HepG2 (cell line): ENCODE data around the gene DRAP1. TPM values are rescaled to one million over a fixed set of nuclear protein-coding genes. Genes with fewer than 3 reads are reported as not detected.

ENCODE experiments used
- CREB3 ChIP-seq: sonication (generic); formaldehyde crosslinking; IDR thresholded peaks from 2 replicates; pipeline ENCODE4 v1.5.0; 2020; ENCODE audit warnings: missing genetic modification reagents
- HMGXB4 ChIP-seq, 2 experiments: sonication (generic) in 1 of 2; formaldehyde crosslinking in 1 of 2; IDR thresholded peaks; 2 replicates each; pipeline versions ENCODE4 v1.4.0 to v1.6.1; 2018 to 2020; ENCODE audit warnings: missing genetic modification reagents in 2 of 2, borderline replicate concordance in 1 of 2, low read depth in 1 of 2, mild to moderate bottlenecking in 1 of 2, missing biosample characterization in 1 of 2
- KAT8 ChIP-seq: IDR thresholded peaks from 2 replicates; pipeline ENCODE4 v1.6.1; 2016; ENCODE audit warnings: missing genetic modification reagents, missing compliant biosample characterization
- KDM5B ChIP-seq: sonication (generic); formaldehyde crosslinking; IDR thresholded peaks from 2 replicates; pipeline ENCODE4 v1.4.0; 2020; ENCODE audit warnings: missing genetic modification reagents, mild to moderate bottlenecking, borderline replicate concordance
- KLF9 ChIP-seq: IDR thresholded peaks from 2 replicates; pipeline ENCODE4 v1.6.1; 2016; ENCODE audit warnings: low read depth
- MAFG ChIP-seq: sonication (generic); formaldehyde crosslinking; IDR thresholded peaks from 2 replicates; pipeline ENCODE4 v1.5.1; 2020; ENCODE audit warnings: mild to moderate bottlenecking, missing genetic modification reagents
- MTF1 ChIP-seq: sonication (generic); formaldehyde crosslinking; IDR thresholded peaks from 2 replicates; pipeline ENCODE4 v1.5.0; 2020; ENCODE audit warnings: missing genetic modification reagents
- PPARG ChIP-seq: conservative IDR thresholded peaks from 2 replicates; pipeline ENCODE4 v1.6.1; 2016; ENCODE audit warnings: missing biosample characterization, missing genetic modification reagents
- RORA ChIP-seq: sonication (generic); formaldehyde crosslinking; IDR thresholded peaks from 2 replicates; pipeline ENCODE4 v1.5.0; 2020; ENCODE audit warnings: mild to moderate bottlenecking, missing genetic modification reagents, moderate library complexity
- SMAD9 ChIP-seq: sonication (generic); formaldehyde crosslinking; IDR thresholded peaks from 2 replicates; pipeline ENCODE4 v1.5.1; 2020; ENCODE audit warnings: mild to moderate bottlenecking, missing genetic modification reagents
- THAP8 ChIP-seq: sonication (generic); formaldehyde crosslinking; IDR thresholded peaks from 2 replicates; pipeline ENCODE4 v1.5.1; 2020; ENCODE audit warnings: missing genetic modification reagents, mild to moderate bottlenecking, borderline replicate concordance
- ZNF563 ChIP-seq: sonication (generic); formaldehyde crosslinking; IDR thresholded peaks from 2 replicates; pipeline ENCODE4 v1.8.0; 2022; ENCODE audit warnings: mild to moderate bottlenecking, moderate library complexity, missing genetic modification reagents
- ZSCAN12 ChIP-seq: sonication (generic); formaldehyde crosslinking; IDR thresholded peaks from 2 replicates; pipeline ENCODE4 v1.9.0; 2021; ENCODE audit warnings: mild to moderate bottlenecking, missing genetic modification reagents
- polyA plus RNA-seq, 8 experiments: library from polyadenylated mRNA; depleted of rRNA in 3 of 8; stranded (reverse) in 7 of 8; unstranded in 1 of 8; fragments of >200 nt; fragmentation: Illumina TruSeq in 4 of 8; extraction: Trizol in 4 of 8; gene quantifications; 2 replicates each; pipeline versions ENCODE4 v1.2.1 to v1.2.3, GENCODE V29; 2011 to 2016; ENCODE audit warnings: low read depth in 4 of 8, missing spikeins in 1 of 8, mixed read lengths in 1 of 8; ENCODE audit not compliant: insufficient read depth in 1 of 8
- total RNA-seq, 5 experiments: library from RNA; depleted of rRNA; stranded (reverse); fragments of >200 nt; fragmentation: Illumina TruSeq; extraction: Trizol; gene quantifications; 2 replicates each; pipeline ENCODE4 v1.2.3, GENCODE V29; 2016; ENCODE audit warnings: low read depth in 1 of 5
- TF ChIP-seq, protein P1 (sequence below): sonication (generic); formaldehyde crosslinking; IDR thresholded peaks from 2 replicates; pipeline ENCODE4 v1.5.0; 2020; ENCODE audit warnings: mild to moderate bottlenecking, missing genetic modification reagents, borderline replicate concordance
- TF ChIP-seq, protein P2 (sequence below): sonication (generic); formaldehyde crosslinking; IDR thresholded peaks from 2 replicates; pipeline ENCODE4 v1.8.1; 2022; ENCODE audit warnings: low read depth, mild to moderate bottlenecking, missing genetic modification reagents
- TF ChIP-seq, protein P3 (sequence below): IDR thresholded peaks from 2 replicates; pipeline ENCODE4 v1.6.1; 2016; ENCODE audit warnings: missing compliant biosample characterization, missing genetic modification reagents, borderline replicate concordance
- TF ChIP-seq, protein P4 (sequence below): sonication (generic); formaldehyde crosslinking; IDR thresholded peaks from 2 replicates; pipeline ENCODE4 v1.8.0; 2022; ENCODE audit warnings: low read depth, missing genetic modification reagents

The DRAP1 gene
- total and polyA plus RNA-seq, 2 of the 13 experiments (the other 11 are each of a cell fraction or from before 2014, with no cell fraction given) = 46.8 to 52.3 TPM

- no peak for TF ChIP-seq RORA (CRISPR knock-in tag)
- TF ChIP-seq, protein P1, sequence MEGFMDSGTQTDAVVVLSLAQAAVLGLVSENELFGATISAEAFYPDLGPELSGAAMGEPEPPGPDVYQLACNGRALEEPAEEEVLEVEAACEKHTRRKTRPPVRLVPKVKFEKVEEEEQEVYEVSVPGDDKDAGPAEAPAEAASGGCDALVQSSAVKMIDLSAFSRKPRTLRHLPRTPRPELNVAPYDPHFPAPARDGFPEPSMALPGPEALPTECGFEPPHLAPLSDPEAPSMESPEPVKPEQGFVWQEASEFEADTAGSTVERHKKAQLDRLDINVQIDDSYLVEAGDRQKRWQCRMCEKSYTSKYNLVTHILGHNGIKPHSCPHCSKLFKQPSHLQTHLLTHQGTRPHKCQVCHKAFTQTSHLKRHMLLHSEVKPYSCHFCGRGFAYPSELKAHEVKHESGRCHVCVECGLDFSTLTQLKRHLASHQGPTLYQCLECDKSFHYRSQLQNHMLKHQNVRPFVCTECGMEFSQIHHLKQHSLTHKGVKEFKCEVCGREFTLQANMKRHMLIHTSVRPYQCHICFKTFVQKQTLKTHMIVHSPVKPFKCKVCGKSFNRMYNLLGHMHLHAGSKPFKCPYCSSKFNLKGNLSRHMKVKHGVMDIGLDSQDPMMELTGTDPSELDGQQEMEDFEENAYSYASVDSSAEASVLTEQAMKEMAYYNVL (CRISPR knock-in tag) = 0 out of 2 replicates have a peak, but pooled peaks have one; percentile 34
- no peak for TF ChIP-seq ZSCAN12
- TF ChIP-seq ZNF563 (CRISPR knock-in tag) = peak; percentile 72
- TF ChIP-seq PPARG (CRISPR knock-in tag) = peak; percentile 45; the same call in 1 of the 2 replicates
- TF ChIP-seq, protein P2, sequence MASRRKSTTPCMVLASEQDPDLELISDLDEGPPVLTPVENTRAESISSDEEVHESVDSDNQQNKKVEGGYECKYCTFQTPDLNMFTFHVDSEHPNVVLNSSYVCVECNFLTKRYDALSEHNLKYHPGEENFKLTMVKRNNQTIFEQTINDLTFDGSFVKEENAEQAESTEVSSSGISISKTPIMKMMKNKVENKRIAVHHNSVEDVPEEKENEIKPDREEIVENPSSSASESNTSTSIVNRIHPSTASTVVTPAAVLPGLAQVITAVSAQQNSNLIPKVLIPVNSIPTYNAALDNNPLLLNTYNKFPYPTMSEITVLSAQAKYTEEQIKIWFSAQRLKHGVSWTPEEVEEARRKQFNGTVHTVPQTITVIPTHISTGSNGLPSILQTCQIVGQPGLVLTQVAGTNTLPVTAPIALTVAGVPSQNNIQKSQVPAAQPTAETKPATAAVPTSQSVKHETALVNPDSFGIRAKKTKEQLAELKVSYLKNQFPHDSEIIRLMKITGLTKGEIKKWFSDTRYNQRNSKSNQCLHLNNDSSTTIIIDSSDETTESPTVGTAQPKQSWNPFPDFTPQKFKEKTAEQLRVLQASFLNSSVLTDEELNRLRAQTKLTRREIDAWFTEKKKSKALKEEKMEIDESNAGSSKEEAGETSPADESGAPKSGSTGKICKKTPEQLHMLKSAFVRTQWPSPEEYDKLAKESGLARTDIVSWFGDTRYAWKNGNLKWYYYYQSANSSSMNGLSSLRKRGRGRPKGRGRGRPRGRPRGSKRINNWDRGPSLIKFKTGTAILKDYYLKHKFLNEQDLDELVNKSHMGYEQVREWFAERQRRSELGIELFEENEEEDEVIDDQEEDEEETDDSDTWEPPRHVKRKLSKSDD (CRISPR knock-in tag) = no peak
- TF ChIP-seq SMAD9 (CRISPR knock-in tag) = no peak; the same call in 1 of the 2 replicates
- no peak for TF ChIP-seq THAP8 (CRISPR knock-in tag)
- TF ChIP-seq HMGXB4 (CRISPR knock-in tag; IDR thresholded peaks at IDR 0.05; ENCODE audit: borderline replicate concordance in 1 of 2, low read depth in 1 of 2) = peak in 1 of 2 experiments; percentile 90; a peak in 2 of 4 replicates
- 0 out of 2 replicates have a peak, but pooled peaks have one; percentile 42 for TF ChIP-seq MAFG
- TF ChIP-seq KDM5B (CRISPR knock-in tag) = peak; percentile 62; the same call in 1 of the 2 replicates
- TF ChIP-seq MTF1 (CRISPR knock-in tag) = peak; percentile 51; the same call in 1 of the 2 replicates
- TF ChIP-seq, protein P3, sequence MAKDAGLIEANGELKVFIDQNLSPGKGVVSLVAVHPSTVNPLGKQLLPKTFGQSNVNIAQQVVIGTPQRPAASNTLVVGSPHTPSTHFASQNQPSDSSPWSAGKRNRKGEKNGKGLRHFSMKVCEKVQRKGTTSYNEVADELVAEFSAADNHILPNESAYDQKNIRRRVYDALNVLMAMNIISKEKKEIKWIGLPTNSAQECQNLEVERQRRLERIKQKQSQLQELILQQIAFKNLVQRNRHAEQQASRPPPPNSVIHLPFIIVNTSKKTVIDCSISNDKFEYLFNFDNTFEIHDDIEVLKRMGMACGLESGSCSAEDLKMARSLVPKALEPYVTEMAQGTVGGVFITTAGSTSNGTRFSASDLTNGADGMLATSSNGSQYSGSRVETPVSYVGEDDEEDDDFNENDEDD (CRISPR knock-in tag) = peak; percentile 79; the same call in 1 of the 2 replicates
- TF ChIP-seq CREB3 (CRISPR knock-in tag) = no peak
- TF ChIP-seq KAT8 (CRISPR knock-in tag) = peak; percentile 63; the same call in 1 of the 2 replicates
- TF ChIP-seq, protein P4, sequence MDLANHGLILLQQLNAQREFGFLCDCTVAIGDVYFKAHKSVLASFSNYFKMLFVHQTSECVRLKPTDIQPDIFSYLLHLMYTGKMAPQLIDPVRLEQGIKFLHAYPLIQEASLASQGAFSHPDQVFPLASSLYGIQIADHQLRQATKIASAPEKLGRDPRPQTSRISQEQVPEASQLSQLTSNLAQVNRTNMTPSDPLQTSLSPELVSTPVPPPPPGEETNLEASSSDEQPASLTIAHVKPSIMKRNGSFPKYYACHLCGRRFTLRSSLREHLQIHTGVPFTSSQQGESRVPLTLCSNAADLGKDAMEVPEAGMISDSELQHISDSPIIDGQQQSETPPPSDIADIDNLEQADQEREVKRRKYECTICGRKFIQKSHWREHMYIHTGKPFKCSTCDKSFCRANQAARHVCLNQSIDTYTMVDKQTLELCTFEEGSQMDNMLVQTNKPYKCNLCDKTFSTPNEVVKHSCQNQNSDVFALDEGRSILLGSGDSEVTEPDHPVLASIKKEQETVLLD (CRISPR knock-in tag) = peak; percentile 84
- peak; percentile 80; the same call in 1 of the 2 replicates for TF ChIP-seq KLF9 (CRISPR knock-in tag)
Measured at GRCh38 chr11:65919141-65919572, at the start of gene DRAP1 (continued).
